Measurements from ENCODE around the gene DDX51.
"Not testable (repeated sequence)": the region's sequence is repeated elsewhere in the genome, so short reads cannot be mapped to it uniquely, and the experiment has no call there.

The DDX51 gene

GRCh38 chr12:132145334-132145733, 1.2 kb upstream of the DDX51 start:
- peak overlapping the region; percentile 91 for H3K4me3 Mint-ChIP-seq
- no peaks in the 10 kb centered on the region for H3K27me3 Mint-ChIP-seq
- peaks cover 35% of the 10 kb centered on the region for H3K4me1 Mint-ChIP-seq (ENCODE audit: low read depth)
- H3K36me3 Mint-ChIP-seq (ENCODE audit: low read depth): peaks cover 18% of the 10 kb centered on the region
- peak overlapping the region; percentile 92 for H3K27ac Mint-ChIP-seq
- no peaks in the 10 kb centered on the region for H3K9me3 Mint-ChIP-seq

- Mint-ChIP-seq H3K27ac (peak overlapping the region; percentile 92), H3K9me3 (no peaks in the 10 kb centered on the region), H3K4me1 (ENCODE audit: low read depth) (peaks cover 35% of the 10 kb centered on the region), H3K36me3 (ENCODE audit: low read depth) (peaks cover 23% of the 10 kb centered on the region), H3K4me3 (peak overlapping the region; percentile 91), H3K27me3 (no peaks in the 10 kb centered on the region)
Measured at GRCh38 chr12:132144810-132145168, 670 bp upstream of the DDX51 start.

- Mint-ChIP-seq H3K36me3 (ENCODE audit: low read depth) (peaks cover 28% of the 10 kb centered on the region), H3K4me3 (peak overlapping the region; percentile 89), H3K9me3 (no peaks in the 10 kb centered on the region), H3K27me3 (no peaks in the 10 kb centered on the region), H3K27ac (peak overlapping the region; percentile 81), H3K4me1 (ENCODE audit: low read depth) (peaks cover 35% of the 10 kb centered on the region)
Measured at GRCh38 chr12:132143336-132144071, 615 bp downstream of the DDX51 start.

GRCh38 chr12:132142679-132143335, 1.3 kb downstream of the DDX51 start:
- Mint-ChIP-seq H3K27ac (peak overlapping the region; percentile 81), H3K4me1 (ENCODE audit: low read depth) (peaks cover 35% of the 10 kb centered on the region), H3K27me3 (no peaks in the 10 kb centered on the region), H3K36me3 (ENCODE audit: low read depth) (peaks cover 32% of the 10 kb centered on the region), H3K4me3 (peak overlapping the region; percentile 89), H3K9me3 (no peaks in the 10 kb centered on the region)

- no peaks in the 10 kb centered on the region for H3K27me3 Mint-ChIP-seq
- peaks cover 35% of the 10 kb centered on the region for H3K4me1 Mint-ChIP-seq (ENCODE audit: low read depth)
- peaks cover 33% of the 10 kb centered on the region for H3K36me3 Mint-ChIP-seq (ENCODE audit: low read depth)
- peak overlapping the region; percentile 76 for H3K27ac Mint-ChIP-seq
- H3K4me3 Mint-ChIP-seq: peak overlapping the region; percentile 89
- no peaks in the 10 kb centered on the region for H3K9me3 Mint-ChIP-seq
Measured at GRCh38 chr12:132141976-132142678, 2.0 kb downstream of the DDX51 start.

GRCh38 chr12:132140918-132141841, 2.9 kb downstream of the DDX51 start:
- no peaks in the 10 kb centered on the region for H3K27me3 Mint-ChIP-seq
- H3K4me3 Mint-ChIP-seq: no peak overlapping the region
- H3K36me3 Mint-ChIP-seq (ENCODE audit: low read depth): peaks cover 28% of the 10 kb centered on the region
- peaks cover 27% of the 10 kb centered on the region for H3K4me1 Mint-ChIP-seq (ENCODE audit: low read depth)
- H3K9me3 Mint-ChIP-seq: no peaks in the 10 kb centered on the region
- H3K27ac Mint-ChIP-seq: no peak overlapping the region

GRCh38 chr12:132140501-132140900, 3.6 kb downstream of the DDX51 start:
- no peak overlapping the region for H3K4me3 Mint-ChIP-seq

GRCh38 chr12:132139912-132140311, 4.2 kb downstream of the DDX51 start:
- Mint-ChIP-seq H3K9me3 (no peaks in the 10 kb centered on the region), H3K4me1 (ENCODE audit: low read depth) (peaks cover 14% of the 10 kb centered on the region), H3K27ac (no peak overlapping the region), H3K36me3 (ENCODE audit: low read depth) (peaks cover 24% of the 10 kb centered on the region), H3K4me3 (no peak overlapping the region), H3K27me3 (no peaks in the 10 kb centered on the region)

More at GRCh38 chr12:132140501-132140900, 3.6 kb downstream of the DDX51 start:
- no peaks in the 10 kb centered on the region for H3K27me3 Mint-ChIP-seq
- peaks cover 20% of the 10 kb centered on the region for H3K4me1 Mint-ChIP-seq (ENCODE audit: low read depth)
- H3K27ac Mint-ChIP-seq: no peak overlapping the region
- peaks cover 24% of the 10 kb centered on the region for H3K36me3 Mint-ChIP-seq (ENCODE audit: low read depth)
- no peaks in the 10 kb centered on the region for H3K9me3 Mint-ChIP-seq

GRCh38 chr12:132138941-132139871, 4.9 kb downstream of the DDX51 start:
- Mint-ChIP-seq H3K27me3 (no peaks in the 10 kb centered on the region), H3K4me1 (ENCODE audit: low read depth) (peaks cover 12% of the 10 kb centered on the region), H3K9me3 (no peaks in the 10 kb centered on the region), H3K4me3 (no peak overlapping the region), H3K36me3 (ENCODE audit: low read depth) (peaks cover 24% of the 10 kb centered on the region), H3K27ac (no peak overlapping the region)

- Mint-ChIP-seq H3K9me3 (no peaks in the 10 kb centered on the region), H3K36me3 (ENCODE audit: low read depth) (peaks cover 20% of the 10 kb centered on the region), H3K4me1 (ENCODE audit: low read depth) (peaks cover 6% of the 10 kb centered on the region), H3K27ac (peak overlapping the region; percentile 12), H3K27me3 (no peaks in the 10 kb centered on the region), H3K4me3 (no peak overlapping the region)
Measured at GRCh38 chr12:132137483-132138125, 6.5 kb downstream of the DDX51 start.

GRCh38 chr12:132136226-132136625, 7.9 kb downstream of the DDX51 start:
- not testable (repeated sequence) for H3K27me3 Mint-ChIP-seq; H3K4me1 Mint-ChIP-seq (ENCODE audit: low read depth); H3K4me3 Mint-ChIP-seq; H3K9me3 Mint-ChIP-seq
- Mint-ChIP-seq H3K36me3 (ENCODE audit: low read depth) (peaks cover 20% of the 10 kb centered on the region), H3K27ac (peak overlapping the region; percentile 63)

- not testable (repeated sequence) for H3K9me3 Mint-ChIP-seq; H3K27ac Mint-ChIP-seq; H3K4me3 Mint-ChIP-seq; H3K4me1 Mint-ChIP-seq (ENCODE audit: low read depth); H3K27me3 Mint-ChIP-seq
- H3K36me3 Mint-ChIP-seq (ENCODE audit: low read depth): peaks cover 19% of the 10 kb centered on the region
Measured at GRCh38 chr12:132134653-132135183, 9.4 kb downstream of the DDX51 start.

- Mint-ChIP-seq H3K36me3 (ENCODE audit: low read depth) (peaks cover 21% of the 10 kb centered on the region), H3K4me1 (ENCODE audit: low read depth) (no peaks in the 10 kb centered on the region), H3K27ac (no peak overlapping the region), H3K9me3 (no peaks in the 10 kb centered on the region), H3K4me3 (no peak overlapping the region), H3K27me3 (no peaks in the 10 kb centered on the region)
Measured at GRCh38 chr12:132133952-132134652, 10.0 kb downstream of the DDX51 start.
